HCT116 (cell line): Measurements from ENCODE around the gene PRKACA. TPM values are rescaled to one million over a fixed set of nuclear protein-coding genes. Genes with fewer than 3 reads are reported as not detected.

ENCODE experiments used
- ATAC-seq: fragments of 200-7000 bp; cut with Tn5 transposase; 2 replicates; pipeline ENCODE4 v1.9.1; 2020; ENCODE audit warnings: mild to moderate bottlenecking, moderate library complexity
- BruUV-seq: library from RNA; stranded (reverse); fragments of 400-500 nt; replicated peaks from 2 replicates; lab custom pipeline; 2021; lab: Mats Ljungman, UMichigan
- CTCF ChIA-PET: fragments of 300-600 bp; sonication (Branson Sonifier 250); formaldehyde crosslinking; loops from one replicate; lab custom pipeline; 2021; ENCODE audit warnings: antibody characterized with exemption; lab: Charles Lee
- POLR2A ChIA-PET: fragments of 300-600, 350-600 bp; sonication (Branson Sonifier 250); formaldehyde crosslinking; loops from one replicate; lab custom pipeline; 2021; ENCODE audit warnings: antibody characterized with exemption; lab: Charles Lee
- RAD21 ChIA-PET, 2 experiments: fragments of 300-600 bp; sonication (Branson Sonifier 250); formaldehyde crosslinking; loops; one replicate each; lab custom pipeline; 2023; ENCODE audit warnings: low total read pairs in 2 of 2; ENCODE audit not compliant: uncharacterized antibody in 2 of 2, unreplicated experiment in 2 of 2, low non-redundant PET in 1 of 2; lab: Charles Lee
- DNase-seq: peaks from one replicate; pipeline ENCODE4 v3.0.0-alpha.2; 2010; ENCODE audit warnings: low read depth, low spot score
- H2AFZ ChIP-seq: fragments of 200-600 bp; shearing (Covaris generic), sonication (generic); 2 replicates; pipeline ENCODE4 v1.6.1; 2017; ENCODE audit warnings: low read depth, mixed run types, mixed read lengths, antibody characterized with exemption, low read length; ENCODE audit not compliant: poor library complexity, severe bottlenecking
- H3K27ac ChIP-seq: 2 replicates; pipeline ENCODE4 v1.5.1; 2012; ENCODE audit warnings: low read depth, low read length
- H3K27me3 ChIP-seq: fragments of 200-600 bp; sonication (generic); 2 replicates; pipeline ENCODE4 v1.6.1; 2016; ENCODE audit warnings: mixed run types, low read length, mixed read lengths; ENCODE audit not compliant: insufficient read depth
- H3K36me3 ChIP-seq, 2 experiments: fragments of 200-500 bp in 1 of 2; fragments of 200-600 bp in 1 of 2; sonication (Bioruptor generic) in 1 of 2; sonication (generic) in 1 of 2; 2 replicates each; pipeline versions ENCODE4 v1.5.1 to v1.6.1; 2014 to 2016; ENCODE audit warnings: low read length in 2 of 2, inconsistent platforms in 1 of 2, mixed read lengths in 1 of 2, mixed run types in 1 of 2; ENCODE audit not compliant: insufficient read depth in 2 of 2, control insufficient read depth in 1 of 2
- H3K4me1 ChIP-seq, 2 experiments: fragments of 200-600 bp in 1 of 2; sonication (generic) in 1 of 2; 2 replicates each; pipeline versions ENCODE4 v1.5.1 to v1.6.1; 2012 to 2017; ENCODE audit warnings: low read length in 2 of 2, inconsistent platforms in 1 of 2, mild to moderate bottlenecking in 1 of 2, mixed read lengths in 1 of 2, mixed run types in 1 of 2, moderate library complexity in 1 of 2; ENCODE audit not compliant: insufficient read depth in 2 of 2, control insufficient read depth in 1 of 2
- H3K4me2 ChIP-seq: fragments of 200-600 bp; sonication (generic); 2 replicates; pipeline ENCODE4 v1.6.1; 2017; ENCODE audit warnings: mixed run types, low read length, mixed read lengths
- H3K4me3 ChIP-seq, 2 experiments: fragments of 200-600 bp in 1 of 2; sonication (generic) in 1 of 2; replicated peaks in 1 of 2; 2 replicates each; pipeline ENCODE4 v1.5.1; 2011 to 2016; ENCODE audit warnings: low read length in 2 of 2, control low read depth in 1 of 2, low read depth in 1 of 2, mild to moderate bottlenecking in 1 of 2, mixed read lengths in 1 of 2, mixed run types in 1 of 2
- H3K79me2 ChIP-seq: fragments of 200-600 bp; sonication (generic); 2 replicates; pipeline ENCODE4 v1.6.1; 2017; ENCODE audit warnings: mild to moderate bottlenecking, mixed run types, low read length, moderate library complexity, mixed read lengths; ENCODE audit not compliant: insufficient read depth
- H3K9ac ChIP-seq: fragments of 200-600 bp; sonication (generic); 2 replicates; pipeline ENCODE4 v1.6.1; 2016; ENCODE audit warnings: low read length, mixed read lengths
- H3K9me2 ChIP-seq: fragments of 200-600 bp; sonication (generic), shearing (Covaris generic); 2 replicates; pipeline ENCODE4 v1.6.1; 2017; ENCODE audit warnings: mixed run types, mild to moderate bottlenecking, moderate library complexity; ENCODE audit not compliant: insufficient read depth
- H3K9me3 ChIP-seq, 2 experiments: fragments of 200-500 bp in 1 of 2; fragments of 200-600 bp in 1 of 2; sonication (Bioruptor generic) in 1 of 2; sonication (generic) in 1 of 2; 2 replicates each; pipeline ENCODE4 v1.6.1; 2014 to 2017; ENCODE audit warnings: low read length in 2 of 2, mixed read lengths in 2 of 2, inconsistent platforms in 1 of 2, low read depth in 1 of 2, mild to moderate bottlenecking in 1 of 2, mixed run types in 1 of 2, moderate library complexity in 1 of 2; ENCODE audit not compliant: control insufficient read depth in 1 of 2, insufficient read depth in 1 of 2
- H4K20me1 ChIP-seq: fragments of 200-600 bp; sonication (generic), shearing (Covaris generic); 2 replicates; pipeline ENCODE4 v1.6.1; 2017; ENCODE audit warnings: mixed run types, mild to moderate bottlenecking, moderate library complexity; ENCODE audit not compliant: insufficient read depth
- CEBPB ChIP-seq: IDR thresholded peaks from 2 replicates; pipeline ENCODE4 v1.6.1; 2012; ENCODE audit warnings: low read depth
- EZH2 ChIP-seq: fragments of 200-600 bp; sonication (generic); IDR thresholded peaks from 2 replicates; pipeline ENCODE4 v1.6.1; 2017; ENCODE audit warnings: antibody characterized with exemption, mixed run types
- POLR2A ChIP-seq: IDR thresholded peaks from 2 replicates; pipeline ENCODE4 v1.7.0; 2011; ENCODE audit warnings: borderline replicate concordance; ENCODE audit not compliant: insufficient read depth, insufficient read length; ENCODE audit errors: extremely low read depth
- POLR2AphosphoS5 ChIP-seq: IDR thresholded peaks from 2 replicates; pipeline ENCODE4 v1.6.1; 2011; ENCODE audit warnings: mild to moderate bottlenecking, low read depth, low read length, moderate library complexity
- RAD21 ChIP-seq: IDR thresholded peaks from 2 replicates; pipeline ENCODE4 v1.6.1; 2012; ENCODE audit warnings: low read depth, mild to moderate bottlenecking
- SIN3A ChIP-seq: IDR thresholded peaks from 2 replicates; pipeline ENCODE4 v1.6.1; 2012; ENCODE audit warnings: low read depth
- SRF ChIP-seq: IDR thresholded peaks from 2 replicates; pipeline ENCODE4 v1.6.1; 2012; ENCODE audit warnings: low read depth
- TCF7L2 ChIP-seq: IDR thresholded peaks from 2 replicates; pipeline ENCODE4 v1.7.0; 2011; ENCODE audit warnings: borderline replicate concordance, inconsistent platforms; ENCODE audit not compliant: insufficient read depth, insufficient read length; ENCODE audit errors: extremely low read depth
- YY1 ChIP-seq: IDR thresholded peaks from 2 replicates; pipeline ENCODE4 v1.6.1; 2011; ENCODE audit warnings: low read length, low read depth, moderate library complexity, mild to moderate bottlenecking; ENCODE audit not compliant: insufficient replicate concordance; ENCODE audit errors: extremely low read depth
- ZFX ChIP-seq: fragments of 450-650 bp; IDR thresholded peaks from 2 replicates; pipeline ENCODE4 v1.6.1; 2017
- intact Hi-C: fragments of 100-400 bp; cut with micrococcal nuclease; formaldehyde crosslinking; loops from 2 replicates; pipeline ENCODE4 v1.10.0; 2022
- total RNA-seq: library from RNA; stranded (reverse); gene quantifications from one replicate; pipeline ENCODE4 v1.2.1, GENCODE V29; 2021; ENCODE audit not compliant: unreplicated experiment
- TF ChIP-seq, protein P1 (sequence below), 3 experiments: fragments of 200-600 bp in 1 of 3; sonication (generic) in 1 of 3; IDR thresholded peaks in 2 of 3; conservative IDR thresholded peaks in 1 of 3; 2 replicates each; pipeline ENCODE4 v1.5.1; 2012 to 2017; ENCODE audit warnings: low read depth in 2 of 3, low read length in 2 of 3, antibody characterized with exemption in 1 of 3, borderline replicate concordance in 1 of 3, control low read depth in 1 of 3, mild to moderate bottlenecking in 1 of 3, mixed read lengths in 1 of 3, mixed run types in 1 of 3, moderate library complexity in 1 of 3; ENCODE audit not compliant: insufficient read depth in 1 of 3
- TF ChIP-seq, protein P2 (sequence below): IDR thresholded peaks from 2 replicates; pipeline ENCODE4 v1.6.1; 2012
- TF ChIP-seq, protein P3 (sequence below): IDR thresholded peaks from 2 replicates; pipeline ENCODE4 v1.6.1; 2012; ENCODE audit warnings: low read depth
- TF ChIP-seq, protein P4 (sequence below): IDR thresholded peaks from 2 replicates; pipeline ENCODE4 v1.6.1; 2011; ENCODE audit warnings: mild to moderate bottlenecking, low read length, moderate library complexity; ENCODE audit not compliant: insufficient replicate concordance; ENCODE audit errors: extremely low read depth

The PRKACA gene
- total RNA-seq, 1 experiment from 2014 or later, result 95.7 TPM

DNA sequence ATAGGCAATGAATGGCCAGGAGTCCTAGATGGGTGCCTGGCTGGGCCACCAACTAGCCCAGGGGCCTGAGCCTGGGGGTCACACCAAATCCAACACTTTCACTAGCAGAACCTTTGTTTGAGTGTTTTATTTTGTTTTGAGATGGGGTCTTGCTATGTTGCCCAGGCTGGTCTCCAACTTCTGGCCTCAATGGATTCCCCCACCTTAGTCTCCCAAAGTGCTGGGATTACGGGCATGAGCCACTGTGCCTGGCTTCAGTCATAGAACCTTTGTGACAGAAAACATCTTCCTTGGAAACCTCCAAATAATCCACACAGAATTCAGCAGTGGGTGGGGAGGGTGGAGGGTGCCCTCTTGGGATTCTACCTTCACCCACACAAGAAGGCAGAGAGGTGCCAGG, 6.1 kb downstream of the PRKACA start:
- H3K36me3 ChIP-seq, result no peaks in the 10 kb centered on the region; a peak in 1 of 4 replicates
- ATAC-seq (no peak), DNase-seq (no peak)
- no TSS peak for BruUV-seq
- no peak overlapping the region for H3K4me3 ChIP-seq
- no peak overlapping the region for H3K9ac ChIP-seq
- H3K4me1 ChIP-seq, result peaks cover 22 to 33% of the 10 kb centered on the region in 2 experiments
- H3K27ac ChIP-seq, result no peak overlapping the region
- no peaks in the 10 kb centered on the region for H3K27me3 ChIP-seq
- H3K9me2 ChIP-seq, result no peaks in the 10 kb centered on the region
- no peak overlapping the region for H2AFZ ChIP-seq
- TF ChIP-seq, protein P1, sequence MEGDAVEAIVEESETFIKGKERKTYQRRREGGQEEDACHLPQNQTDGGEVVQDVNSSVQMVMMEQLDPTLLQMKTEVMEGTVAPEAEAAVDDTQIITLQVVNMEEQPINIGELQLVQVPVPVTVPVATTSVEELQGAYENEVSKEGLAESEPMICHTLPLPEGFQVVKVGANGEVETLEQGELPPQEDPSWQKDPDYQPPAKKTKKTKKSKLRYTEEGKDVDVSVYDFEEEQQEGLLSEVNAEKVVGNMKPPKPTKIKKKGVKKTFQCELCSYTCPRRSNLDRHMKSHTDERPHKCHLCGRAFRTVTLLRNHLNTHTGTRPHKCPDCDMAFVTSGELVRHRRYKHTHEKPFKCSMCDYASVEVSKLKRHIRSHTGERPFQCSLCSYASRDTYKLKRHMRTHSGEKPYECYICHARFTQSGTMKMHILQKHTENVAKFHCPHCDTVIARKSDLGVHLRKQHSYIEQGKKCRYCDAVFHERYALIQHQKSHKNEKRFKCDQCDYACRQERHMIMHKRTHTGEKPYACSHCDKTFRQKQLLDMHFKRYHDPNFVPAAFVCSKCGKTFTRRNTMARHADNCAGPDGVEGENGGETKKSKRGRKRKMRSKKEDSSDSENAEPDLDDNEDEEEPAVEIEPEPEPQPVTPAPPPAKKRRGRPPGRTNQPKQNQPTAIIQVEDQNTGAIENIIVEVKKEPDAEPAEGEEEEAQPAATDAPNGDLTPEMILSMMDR (IDR thresholded peaks at IDR 0.05 in 2 of 3, conservative IDR thresholded peaks at IDR 0.05 in 1 of 3; ENCODE audit: borderline replicate concordance in 1 of 3, insufficient read depth in 1 of 3, low read depth in 2 of 3, low read length in 2 of 3), result no peak
- TF ChIP-seq POLR2AphosphoS5 (no peak), SRF (no peak), EZH2 (no peak), YY1 (no peak), TCF7L2 (no peak), POLR2A (no peak), RAD21 (no peak), CEBPB (no peak), SIN3A (no peak), ZFX (no peak)
- TF ChIP-seq, protein P2, sequence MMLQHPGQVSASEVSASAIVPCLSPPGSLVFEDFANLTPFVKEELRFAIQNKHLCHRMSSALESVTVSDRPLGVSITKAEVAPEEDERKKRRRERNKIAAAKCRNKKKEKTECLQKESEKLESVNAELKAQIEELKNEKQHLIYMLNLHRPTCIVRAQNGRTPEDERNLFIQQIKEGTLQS, result no peak
- TF ChIP-seq, protein P3, sequence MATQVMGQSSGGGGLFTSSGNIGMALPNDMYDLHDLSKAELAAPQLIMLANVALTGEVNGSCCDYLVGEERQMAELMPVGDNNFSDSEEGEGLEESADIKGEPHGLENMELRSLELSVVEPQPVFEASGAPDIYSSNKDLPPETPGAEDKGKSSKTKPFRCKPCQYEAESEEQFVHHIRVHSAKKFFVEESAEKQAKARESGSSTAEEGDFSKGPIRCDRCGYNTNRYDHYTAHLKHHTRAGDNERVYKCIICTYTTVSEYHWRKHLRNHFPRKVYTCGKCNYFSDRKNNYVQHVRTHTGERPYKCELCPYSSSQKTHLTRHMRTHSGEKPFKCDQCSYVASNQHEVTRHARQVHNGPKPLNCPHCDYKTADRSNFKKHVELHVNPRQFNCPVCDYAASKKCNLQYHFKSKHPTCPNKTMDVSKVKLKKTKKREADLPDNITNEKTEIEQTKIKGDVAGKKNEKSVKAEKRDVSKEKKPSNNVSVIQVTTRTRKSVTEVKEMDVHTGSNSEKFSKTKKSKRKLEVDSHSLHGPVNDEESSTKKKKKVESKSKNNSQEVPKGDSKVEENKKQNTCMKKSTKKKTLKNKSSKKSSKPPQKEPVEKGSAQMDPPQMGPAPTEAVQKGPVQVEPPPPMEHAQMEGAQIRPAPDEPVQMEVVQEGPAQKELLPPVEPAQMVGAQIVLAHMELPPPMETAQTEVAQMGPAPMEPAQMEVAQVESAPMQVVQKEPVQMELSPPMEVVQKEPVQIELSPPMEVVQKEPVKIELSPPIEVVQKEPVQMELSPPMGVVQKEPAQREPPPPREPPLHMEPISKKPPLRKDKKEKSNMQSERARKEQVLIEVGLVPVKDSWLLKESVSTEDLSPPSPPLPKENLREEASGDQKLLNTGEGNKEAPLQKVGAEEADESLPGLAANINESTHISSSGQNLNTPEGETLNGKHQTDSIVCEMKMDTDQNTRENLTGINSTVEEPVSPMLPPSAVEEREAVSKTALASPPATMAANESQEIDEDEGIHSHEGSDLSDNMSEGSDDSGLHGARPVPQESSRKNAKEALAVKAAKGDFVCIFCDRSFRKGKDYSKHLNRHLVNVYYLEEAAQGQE, result no peak
- TF ChIP-seq, protein P4, sequence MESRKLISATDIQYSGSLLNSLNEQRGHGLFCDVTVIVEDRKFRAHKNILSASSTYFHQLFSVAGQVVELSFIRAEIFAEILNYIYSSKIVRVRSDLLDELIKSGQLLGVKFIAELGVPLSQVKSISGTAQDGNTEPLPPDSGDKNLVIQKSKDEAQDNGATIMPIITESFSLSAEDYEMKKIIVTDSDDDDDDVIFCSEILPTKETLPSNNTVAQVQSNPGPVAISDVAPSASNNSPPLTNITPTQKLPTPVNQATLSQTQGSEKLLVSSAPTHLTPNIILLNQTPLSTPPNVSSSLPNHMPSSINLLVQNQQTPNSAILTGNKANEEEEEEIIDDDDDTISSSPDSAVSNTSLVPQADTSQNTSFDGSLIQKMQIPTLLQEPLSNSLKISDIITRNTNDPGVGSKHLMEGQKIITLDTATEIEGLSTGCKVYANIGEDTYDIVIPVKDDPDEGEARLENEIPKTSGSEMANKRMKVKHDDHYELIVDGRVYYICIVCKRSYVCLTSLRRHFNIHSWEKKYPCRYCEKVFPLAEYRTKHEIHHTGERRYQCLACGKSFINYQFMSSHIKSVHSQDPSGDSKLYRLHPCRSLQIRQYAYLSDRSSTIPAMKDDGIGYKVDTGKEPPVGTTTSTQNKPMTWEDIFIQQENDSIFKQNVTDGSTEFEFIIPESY, result no peak
- POLR2A ChIA-PET, result no interaction called here
- no peak overlapping the region for H3K4me2 ChIP-seq
- no peaks in the 10 kb centered on the region for H4K20me1 ChIP-seq
- CTCF ChIA-PET, result no interaction called here
- H3K9me3 ChIP-seq, result no peaks in the 10 kb centered on the region
- RAD21 ChIA-PET, result no interaction called here
- peaks cover 21% of the 10 kb centered on the region for H3K79me2 ChIP-seq
- intact Hi-C loops, result loop anchor here (5.0 kb wide), 1 partner anchor 39 kb away; the partner anchor contains the start of gene MISP3
